ENCODE data around the gene TFCP2.

GRCh38 chr12:51067771-51068170 is 105.2 kb downstream of the TFCP2 start:
- TF ChIP-seq, protein P1, sequence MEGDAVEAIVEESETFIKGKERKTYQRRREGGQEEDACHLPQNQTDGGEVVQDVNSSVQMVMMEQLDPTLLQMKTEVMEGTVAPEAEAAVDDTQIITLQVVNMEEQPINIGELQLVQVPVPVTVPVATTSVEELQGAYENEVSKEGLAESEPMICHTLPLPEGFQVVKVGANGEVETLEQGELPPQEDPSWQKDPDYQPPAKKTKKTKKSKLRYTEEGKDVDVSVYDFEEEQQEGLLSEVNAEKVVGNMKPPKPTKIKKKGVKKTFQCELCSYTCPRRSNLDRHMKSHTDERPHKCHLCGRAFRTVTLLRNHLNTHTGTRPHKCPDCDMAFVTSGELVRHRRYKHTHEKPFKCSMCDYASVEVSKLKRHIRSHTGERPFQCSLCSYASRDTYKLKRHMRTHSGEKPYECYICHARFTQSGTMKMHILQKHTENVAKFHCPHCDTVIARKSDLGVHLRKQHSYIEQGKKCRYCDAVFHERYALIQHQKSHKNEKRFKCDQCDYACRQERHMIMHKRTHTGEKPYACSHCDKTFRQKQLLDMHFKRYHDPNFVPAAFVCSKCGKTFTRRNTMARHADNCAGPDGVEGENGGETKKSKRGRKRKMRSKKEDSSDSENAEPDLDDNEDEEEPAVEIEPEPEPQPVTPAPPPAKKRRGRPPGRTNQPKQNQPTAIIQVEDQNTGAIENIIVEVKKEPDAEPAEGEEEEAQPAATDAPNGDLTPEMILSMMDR (IDR thresholded peaks at IDR 0.05), result no peak
- TF ChIP-seq POLR2A (IDR thresholded peaks at IDR 0.05) (no peak), EP300 (IDR thresholded peaks at IDR 0.05) (no peak), POLR2AphosphoS5 (IDR thresholded peaks at IDR 0.05) (no peak)
